GM15510 (cell line): ENCODE results near the gene C9orf43.
A peak's percentile ranks its signal among the peaks of the same experiment; 100 is the strongest.

Experiments
- POLR2A ChIP-seq: IDR thresholded peaks from 3 replicates; pipeline ENCODE4 v1.6.1; 2011; ENCODE audit warnings: borderline replicate concordance; ENCODE audit not compliant: insufficient read length; ENCODE audit errors: extremely low read depth

Gene C9orf43

DNA sequence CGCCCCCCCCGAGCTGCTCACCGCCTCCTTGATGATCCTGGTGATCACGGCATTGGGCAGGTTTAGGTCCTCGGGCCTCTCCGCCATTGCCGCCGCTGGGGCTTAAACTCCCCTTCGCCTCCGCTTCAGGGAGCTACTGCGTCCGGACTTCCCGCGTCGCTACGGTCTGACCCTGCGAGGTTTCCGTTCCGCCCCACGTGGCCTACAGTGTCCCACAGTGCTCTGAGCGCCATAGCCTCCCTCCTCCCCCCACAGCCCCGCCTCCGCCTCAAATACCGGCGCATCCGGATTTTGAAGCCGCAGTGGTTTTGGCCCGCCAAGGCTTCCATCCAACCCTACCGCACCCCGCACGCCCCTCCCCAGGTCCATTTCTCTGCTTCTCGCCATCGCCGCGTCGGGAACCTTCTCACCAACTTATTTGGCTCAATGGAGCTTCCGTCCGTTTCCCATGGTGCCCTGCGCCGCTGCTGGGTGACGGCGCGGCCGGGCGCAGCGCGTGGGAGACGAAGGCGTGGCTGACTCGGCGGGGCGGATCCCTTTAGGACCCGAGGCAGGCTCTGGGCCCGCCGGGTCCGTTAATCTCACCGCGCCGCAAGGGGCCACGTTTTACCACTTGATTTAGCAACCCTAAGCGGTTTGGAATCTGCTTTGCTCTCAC is at the start of gene C9orf43, which contains the start of gene POLE3:
C9orf43 (plus strand) TSS at position 541 of the 658 bp plus-strand sequence. CDS start 2,747 bp downstream, outside the sequence.
POLE3 (minus strand) TSS at position 469 of the 658 bp plus-strand sequence; CDS start at position 87, 382 bp downstream.
- TF ChIP-seq POLR2A: peak; percentile 76

GRCh38 chr9:113361304-113362018 is 49.1 kb upstream of the C9orf43 start:
- no peak for TF ChIP-seq POLR2A

DNA sequence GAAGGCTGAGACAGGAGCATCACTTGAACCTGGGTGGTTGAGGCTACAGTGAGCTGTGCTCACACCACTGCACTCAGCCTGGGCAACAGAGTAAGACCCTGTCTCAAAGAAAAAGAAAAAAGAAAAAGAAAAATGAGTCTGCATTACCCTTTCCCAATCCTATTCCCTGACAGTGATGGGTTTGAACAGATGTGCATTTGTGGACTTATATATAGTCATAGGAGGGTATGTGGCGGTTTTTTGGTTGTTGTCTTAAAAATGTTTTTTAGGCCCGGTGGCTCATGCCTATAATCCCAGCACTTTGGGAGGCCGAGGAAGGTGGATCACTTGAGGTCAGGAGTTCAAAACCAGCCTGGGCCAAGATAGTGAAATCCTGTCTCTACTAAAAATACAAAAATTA is 47.2 kb upstream of the C9orf43 start:
- no peak for TF ChIP-seq POLR2A

DNA sequence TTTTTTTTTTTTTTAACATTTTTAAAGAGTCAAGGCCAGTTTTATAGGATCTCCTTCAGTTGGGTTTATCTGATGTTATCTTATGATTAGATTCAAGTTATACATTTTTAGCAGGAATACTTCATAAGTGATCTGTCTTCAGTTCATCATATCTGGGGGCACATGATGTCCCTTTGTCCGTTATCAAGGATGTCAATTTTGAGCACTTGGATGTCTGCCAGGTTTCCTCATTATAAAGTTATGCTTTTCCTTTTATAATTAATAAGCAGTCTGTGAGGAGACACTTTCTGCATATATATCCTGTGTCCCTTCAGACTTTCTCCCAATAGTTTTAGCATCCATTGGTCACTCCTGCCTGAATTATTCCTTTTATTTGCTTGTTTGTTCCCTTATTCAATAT is 45.6 kb upstream of the C9orf43 start:
- TF ChIP-seq POLR2A: no peak

DNA sequence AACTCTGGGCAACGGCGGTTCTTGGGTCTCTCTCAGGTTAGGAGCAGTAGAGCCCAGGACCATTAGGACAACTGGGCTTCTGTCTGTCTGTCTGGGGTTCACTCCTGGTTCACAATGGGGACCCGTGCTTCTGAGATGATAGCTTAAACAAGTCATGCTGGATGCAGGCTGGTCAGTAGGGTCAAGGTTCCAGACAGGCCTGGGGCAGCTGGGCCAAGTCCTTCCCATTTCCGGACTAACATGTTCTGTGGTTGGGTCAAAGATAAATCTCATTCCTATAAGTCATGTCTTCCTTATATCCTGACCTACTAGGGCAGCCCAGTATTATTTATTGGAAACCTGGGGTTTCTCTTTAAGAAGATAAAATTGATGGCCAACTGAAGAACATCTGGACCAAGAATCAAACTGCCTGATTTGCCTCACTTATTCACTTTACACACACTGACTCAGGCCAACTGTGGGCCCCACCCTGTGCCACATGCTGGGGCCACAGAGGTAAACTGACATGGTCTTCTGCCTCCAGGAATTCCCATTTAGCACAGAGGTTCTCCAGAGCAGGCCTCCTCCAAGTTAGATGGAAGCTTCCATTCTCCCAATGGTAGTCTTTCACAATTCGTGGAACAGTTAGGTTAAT is 42.1 kb upstream of the C9orf43 start:
- TF ChIP-seq POLR2A: no peak

DNA sequence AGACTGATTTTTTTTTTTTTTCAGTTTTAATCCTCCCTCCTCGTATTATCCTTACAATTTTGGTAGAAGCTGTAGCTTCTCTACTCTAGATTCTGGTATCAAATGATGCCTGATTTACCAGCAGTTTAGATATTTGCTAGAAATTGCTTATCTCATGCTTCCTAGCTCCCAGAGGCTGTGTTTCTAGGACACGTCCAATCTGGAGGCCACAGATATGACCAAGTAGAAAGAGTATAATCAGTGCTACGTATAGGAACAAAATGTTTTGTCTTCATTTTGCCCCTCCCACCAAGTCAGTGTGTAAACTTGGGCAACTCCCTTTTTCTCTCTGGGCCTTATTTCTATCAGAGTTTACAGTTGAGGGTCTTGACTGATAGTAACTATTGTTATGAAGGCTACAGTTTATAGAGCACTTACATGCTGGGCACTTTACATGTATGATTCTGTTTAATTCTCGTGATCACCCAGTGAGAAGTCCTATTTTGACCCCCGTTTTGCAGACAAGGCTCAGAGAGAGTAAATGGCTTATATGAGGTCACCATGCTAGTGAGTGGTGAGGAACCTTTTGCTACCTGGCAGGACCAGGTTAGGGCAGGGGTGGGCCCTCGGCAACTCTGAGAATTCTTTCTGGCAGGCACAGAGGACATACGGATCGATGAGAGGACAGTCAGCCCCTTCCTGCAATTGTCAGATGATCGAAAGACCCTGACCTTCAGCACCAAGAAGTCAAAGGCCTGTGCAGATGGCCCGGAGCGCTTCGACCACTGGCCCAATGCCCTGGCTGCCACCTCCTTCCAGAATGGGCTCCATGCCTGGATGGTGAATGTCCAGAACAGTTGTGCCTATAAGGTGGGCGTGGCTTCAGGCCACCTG is 41.3 kb upstream of the C9orf43 start:
- no peak for TF ChIP-seq POLR2A

- no peak for TF ChIP-seq POLR2A
These were observed 40.7 kb upstream of the C9orf43 start for GRCh38 chr9:113369855-113370140.

- TF ChIP-seq POLR2A: no peak
These were observed 39.7 kb upstream of the C9orf43 start for GRCh38 chr9:113370806-113371325.

DNA sequence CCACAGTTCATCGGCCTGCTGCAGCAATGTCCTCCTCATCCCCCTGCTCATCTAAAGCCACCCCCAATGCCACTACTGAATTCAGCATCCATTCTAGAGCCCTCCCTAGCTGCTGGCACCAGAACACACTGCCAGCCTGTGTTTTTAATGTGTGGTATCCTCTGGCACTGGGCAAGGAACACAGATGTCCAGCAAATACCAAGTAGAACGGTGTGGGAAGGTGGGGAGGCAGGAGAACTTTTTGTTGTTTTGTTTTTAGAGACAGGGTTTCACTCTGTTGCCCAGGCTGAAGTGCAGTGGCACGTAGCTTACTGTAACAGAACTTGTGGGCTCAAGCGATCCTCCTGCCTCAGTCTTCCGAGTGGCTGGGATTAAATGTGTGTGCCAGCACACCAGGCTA is 38.5 kb upstream of the C9orf43 start:
- TF ChIP-seq POLR2A: no peak

DNA sequence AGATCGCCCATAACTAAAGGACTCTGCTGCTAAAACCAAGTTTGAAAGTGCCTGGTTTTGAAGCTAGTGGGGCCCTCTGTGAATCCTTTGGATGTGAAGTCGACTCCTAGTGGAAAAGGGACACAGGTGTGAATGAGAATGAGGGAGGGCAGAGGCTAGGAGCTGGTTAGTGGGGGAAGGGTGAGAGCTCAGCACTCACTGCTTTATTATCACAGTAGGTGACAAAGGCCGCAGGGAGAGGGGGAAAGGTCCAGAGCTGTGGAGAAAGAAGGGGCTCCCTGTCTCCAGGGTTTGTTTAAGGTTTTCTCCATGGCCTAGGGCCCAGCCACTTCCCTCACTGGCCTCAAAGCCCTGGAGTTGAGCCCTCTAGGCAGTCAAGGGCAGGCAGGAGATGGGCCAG is 37.3 kb upstream of the C9orf43 start:
- no peak for TF ChIP-seq POLR2A

DNA sequence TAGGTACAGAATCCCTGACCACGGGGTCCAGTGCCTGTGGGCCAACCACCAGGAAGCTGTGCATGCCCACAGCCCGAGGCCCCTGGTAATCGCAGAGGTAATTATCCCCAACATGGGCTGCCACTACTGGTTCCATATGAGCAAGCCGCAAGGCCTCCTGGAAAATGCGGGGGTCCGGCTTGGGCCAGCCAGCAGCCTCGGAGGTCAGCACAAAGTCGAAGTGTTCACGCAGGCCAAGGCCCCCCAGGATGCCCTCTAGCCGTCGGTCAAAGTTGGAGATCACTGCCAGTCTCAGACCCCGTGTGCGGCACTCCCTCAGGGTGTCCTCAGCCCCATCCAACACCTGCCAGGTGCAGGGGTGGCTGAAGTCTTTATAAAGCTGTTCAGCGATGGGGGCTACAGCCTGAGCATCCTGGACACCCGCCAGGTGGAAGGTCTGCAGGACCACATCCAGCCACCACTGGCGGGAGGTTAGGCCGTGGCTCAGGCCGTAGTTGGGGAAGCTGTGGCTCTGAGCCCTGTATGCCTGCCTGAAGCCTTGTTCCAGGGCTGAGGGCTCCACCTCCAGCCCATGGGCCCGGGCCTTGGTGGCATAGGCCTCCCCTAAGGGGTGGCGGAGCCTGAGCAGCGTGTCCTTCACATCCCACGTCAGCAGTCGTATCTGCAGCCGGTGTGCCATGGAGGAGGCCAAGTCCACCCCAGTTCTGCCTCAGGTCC is 36.7 kb upstream of the C9orf43 start:
- TF ChIP-seq POLR2A: no peak

GRCh38 chr9:113375057-113376023 is 35.2 kb upstream of the C9orf43 start:
- no peak for TF ChIP-seq POLR2A
